NCI-H1092 (cell line): ENCODE measurements around the gene ESR2.
A peak's percentile ranks its signal among the peaks of the same experiment; 100 is the strongest.
"Not testable (repeated sequence)": the region's sequence is repeated elsewhere in the genome, so short reads cannot be mapped to it uniquely, and the experiment has no call there.

ENCODE experiments used
- DNase-seq: peaks from one replicate; lab custom pipeline; 2025; lab: John Stamatoyannopoulos, UW

Gene ESR2

DNA sequence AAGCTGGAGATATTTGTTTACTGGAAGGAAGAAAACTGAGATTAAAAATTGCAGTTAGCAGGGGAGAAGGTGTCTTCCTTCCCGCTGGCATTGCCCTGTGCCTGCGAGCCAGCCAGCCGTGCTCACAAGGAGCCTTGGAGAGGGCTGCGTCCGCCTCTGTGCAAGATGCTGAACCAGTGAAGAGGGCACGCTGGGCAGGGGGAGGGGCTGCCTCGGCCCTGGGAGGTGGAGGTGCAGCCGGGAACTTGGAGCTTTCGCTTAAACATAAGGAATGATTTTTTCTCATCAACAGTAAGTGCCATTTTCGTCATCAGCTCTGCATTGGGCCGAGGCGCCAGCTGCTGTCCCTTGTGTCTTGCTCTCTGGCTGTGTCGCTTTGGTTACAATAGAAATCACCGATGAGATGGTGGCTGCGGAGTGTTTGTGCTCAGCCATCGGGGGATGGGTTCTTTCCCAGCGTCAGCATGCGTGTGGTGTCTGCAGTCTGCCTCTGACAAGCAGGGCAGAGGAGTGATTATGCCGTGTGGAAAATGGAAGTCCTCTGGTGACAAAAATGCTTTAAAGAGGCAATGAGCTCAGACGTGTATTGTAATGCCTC, 97.3 kb downstream of the ESR2 start:
- DNase-seq = peak; percentile 77

DNA sequence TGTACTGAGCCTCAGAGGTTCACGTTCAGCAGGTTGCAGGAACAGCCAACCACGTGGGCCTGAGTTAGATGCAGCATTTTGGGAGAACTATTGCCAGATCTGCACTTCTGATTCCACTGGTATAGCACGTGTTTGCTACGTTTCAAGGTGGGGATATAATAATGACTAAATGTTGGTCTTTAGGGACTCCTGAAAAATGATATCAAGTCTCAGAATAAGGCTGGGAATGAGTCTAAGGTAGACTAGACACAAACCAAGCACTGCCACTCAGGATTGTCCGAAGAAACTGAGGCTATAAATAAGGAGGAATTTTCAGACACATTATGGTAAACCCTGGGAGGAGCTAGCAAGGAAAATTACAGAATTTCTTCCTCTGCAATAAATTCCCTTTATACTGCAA, 98.1 kb downstream of the ESR2 start:
- no peak for DNase-seq

DNA sequence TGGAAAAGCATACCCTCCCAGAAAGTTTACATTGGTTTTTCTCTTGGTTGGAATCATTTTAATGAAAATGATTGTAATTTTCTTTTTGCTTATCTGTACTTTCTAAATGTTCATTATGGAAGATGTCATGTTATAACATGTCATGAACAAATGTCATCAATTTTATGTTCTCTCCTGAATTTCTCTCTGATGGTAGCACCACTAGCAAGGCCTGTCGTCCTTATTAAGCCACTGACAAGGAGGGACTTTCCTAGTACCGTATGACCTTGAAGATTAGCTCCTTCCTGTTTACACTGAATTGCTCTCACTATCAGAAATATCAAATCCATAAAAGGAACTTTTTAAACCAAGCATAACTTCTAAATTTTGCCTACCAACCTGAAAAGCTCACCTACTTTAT, 99.0 kb downstream of the ESR2 start:
- no peak for DNase-seq

DNA sequence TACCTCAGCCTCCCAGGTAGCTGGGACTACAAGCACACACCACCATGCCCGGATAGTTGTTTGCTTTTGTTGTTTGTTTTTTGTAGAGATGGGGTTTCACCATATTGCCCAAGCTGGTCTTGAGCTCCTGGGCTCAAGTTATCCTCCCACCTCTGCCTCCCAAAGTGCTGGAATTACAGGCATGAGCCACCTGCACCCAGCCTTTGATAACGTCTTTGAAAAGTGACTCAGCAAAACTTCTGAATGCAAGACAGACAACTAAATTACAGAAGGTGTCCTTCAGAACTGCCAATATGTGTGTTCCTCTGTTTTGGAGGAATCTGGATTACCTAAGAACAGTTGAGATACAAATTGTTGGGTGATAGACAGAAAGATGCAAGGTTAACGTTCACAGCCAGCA, 99.8 kb downstream of the ESR2 start:
- DNase-seq = no peak

DNA sequence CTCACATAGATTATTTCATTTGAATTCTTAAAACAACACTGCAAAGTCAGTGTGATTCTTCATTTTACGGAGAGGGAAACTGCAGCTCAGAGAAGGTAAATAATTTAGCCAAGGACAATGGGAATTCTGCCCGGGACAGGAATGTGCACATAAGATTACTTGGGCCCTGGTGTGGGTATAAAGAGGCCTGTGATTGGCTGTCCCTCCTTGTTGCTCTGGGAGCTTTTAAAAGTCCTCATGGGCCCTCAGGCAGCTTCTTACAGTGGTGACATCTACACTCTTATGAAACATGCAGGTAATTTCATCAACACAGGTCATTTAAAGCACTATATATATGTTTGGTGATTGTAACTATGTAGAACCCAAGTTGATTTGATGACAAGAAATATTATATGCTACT, 100.3 kb downstream of the ESR2 start:
- DNase-seq = no peak

DNA sequence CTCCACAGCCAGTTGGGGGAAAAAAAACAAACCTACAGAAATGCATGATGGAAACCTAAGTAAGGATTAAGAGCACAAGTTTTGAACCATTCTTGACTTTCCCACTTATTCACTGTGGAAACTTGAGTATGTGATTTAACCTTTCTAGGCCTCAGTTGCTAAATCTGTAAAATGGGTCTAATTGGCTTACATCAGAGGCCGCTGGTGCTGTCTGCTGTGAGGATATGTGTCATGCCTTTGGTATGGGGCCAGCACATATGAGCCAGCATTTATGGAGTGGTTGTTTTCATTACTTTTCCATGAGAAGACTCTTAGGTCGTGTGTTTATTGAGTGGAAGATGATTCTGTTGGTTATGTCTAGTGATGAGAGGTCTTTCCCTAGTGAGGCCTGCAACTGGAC, 102.4 kb downstream of the ESR2 start:
- no peak for DNase-seq

DNA sequence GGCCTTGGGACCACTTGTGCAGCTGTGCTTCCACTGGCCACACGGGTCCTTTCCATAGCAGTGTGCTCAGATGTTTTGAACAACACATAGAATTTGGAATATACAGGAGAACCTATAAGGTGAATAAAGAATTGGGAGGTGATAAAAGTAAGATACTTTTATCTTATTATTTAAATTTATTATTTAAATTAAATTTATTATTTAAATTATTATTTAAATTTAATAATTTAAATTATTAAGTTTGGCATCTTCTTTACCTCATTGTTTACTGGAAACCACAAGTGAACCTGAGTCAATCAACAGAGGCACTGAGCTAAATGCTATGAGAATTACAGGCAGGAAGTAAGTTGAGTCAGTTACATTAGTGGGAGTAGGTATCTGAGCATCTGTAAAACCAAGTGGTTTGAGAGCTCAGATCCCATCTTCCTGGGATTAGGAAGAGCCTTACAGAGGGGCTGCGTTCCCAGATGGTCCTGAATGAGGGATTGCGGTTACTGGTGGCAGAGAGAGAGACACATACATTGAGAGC, 103.1 kb downstream of the ESR2 start:
- no peak for DNase-seq

DNA sequence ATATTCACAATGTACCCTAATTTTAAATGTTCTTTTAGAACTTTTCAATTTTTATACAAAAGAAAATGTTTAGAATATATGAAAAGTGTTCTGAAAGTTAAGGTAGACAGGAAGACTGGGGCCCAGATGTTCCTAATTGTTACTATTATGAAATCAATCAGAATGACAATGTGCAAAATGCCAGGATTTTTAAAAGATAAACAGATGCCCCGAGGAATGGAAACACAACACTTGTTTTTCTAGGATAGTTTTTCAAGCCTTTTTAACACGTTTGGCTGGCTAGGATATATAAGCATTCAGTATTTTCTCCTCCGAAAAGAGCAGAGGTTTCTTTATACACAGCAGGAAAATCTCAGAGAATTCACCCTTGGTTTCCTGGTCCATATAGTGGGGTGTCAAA, 106.8 kb downstream of the ESR2 start:
- no peak for DNase-seq

DNA sequence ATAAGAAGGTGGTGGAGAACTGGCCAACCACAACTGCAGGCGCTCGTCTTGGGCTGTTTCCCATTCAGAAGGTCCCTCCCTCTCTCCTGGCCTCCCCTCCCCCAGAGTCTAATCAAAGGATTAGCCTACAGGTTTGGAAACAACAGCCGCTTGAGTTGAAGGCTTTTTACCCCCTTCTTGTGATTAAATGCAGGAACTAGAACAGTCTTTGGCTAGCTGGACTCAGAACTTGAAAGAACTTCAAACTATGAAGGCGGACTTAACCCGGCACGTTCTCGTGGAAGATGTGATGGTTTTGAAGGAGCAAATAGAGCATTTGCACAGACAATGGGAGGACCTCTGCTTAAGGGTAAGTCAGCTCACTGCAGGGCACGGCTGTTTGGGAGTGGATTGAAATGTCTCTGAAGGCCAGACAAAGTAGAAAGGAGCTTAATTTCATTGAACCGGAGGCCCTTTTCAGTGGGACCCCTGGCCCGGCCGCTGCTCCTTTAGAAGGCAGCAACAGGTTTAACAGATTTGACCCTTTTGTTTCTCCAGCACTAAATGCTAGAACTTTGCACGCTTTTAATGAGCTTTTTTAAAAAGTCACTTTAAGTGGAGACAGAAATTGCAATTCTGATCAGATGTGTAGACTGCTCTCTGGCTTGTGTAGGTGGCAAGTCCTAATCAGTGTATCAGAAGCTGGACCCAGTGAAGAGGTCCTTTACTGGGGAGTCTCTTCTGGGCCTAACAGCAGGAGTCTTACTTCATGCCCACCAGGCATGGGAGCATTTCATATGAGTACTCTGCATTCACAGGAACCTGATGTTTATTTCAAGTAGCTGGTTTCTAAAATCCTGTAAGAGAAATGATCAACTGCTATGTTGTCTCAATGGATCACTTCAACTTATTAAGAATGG, 107.7 kb downstream of the ESR2 start:
- DNase-seq = no peak

DNA sequence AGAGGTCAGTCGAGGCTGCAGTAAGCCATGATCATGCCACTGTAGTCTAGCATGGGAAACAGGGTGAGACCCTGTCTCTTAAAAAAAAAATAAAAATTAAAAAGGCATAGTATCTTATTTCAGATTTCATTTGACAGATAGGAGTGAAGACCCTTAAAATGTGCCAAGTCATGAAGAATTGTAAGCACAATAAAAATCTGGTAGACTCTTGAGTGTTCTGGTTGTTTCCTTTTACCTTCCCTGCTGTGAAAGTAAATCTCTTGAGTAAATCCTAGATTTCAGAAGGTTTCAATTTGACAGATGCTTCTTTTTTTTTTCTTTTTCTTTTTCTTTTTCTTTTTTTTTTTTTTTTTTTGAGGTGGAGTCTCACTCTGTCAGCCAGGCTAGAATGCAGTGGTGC, 109.0 kb downstream of the ESR2 start:
- no peak for DNase-seq

DNA sequence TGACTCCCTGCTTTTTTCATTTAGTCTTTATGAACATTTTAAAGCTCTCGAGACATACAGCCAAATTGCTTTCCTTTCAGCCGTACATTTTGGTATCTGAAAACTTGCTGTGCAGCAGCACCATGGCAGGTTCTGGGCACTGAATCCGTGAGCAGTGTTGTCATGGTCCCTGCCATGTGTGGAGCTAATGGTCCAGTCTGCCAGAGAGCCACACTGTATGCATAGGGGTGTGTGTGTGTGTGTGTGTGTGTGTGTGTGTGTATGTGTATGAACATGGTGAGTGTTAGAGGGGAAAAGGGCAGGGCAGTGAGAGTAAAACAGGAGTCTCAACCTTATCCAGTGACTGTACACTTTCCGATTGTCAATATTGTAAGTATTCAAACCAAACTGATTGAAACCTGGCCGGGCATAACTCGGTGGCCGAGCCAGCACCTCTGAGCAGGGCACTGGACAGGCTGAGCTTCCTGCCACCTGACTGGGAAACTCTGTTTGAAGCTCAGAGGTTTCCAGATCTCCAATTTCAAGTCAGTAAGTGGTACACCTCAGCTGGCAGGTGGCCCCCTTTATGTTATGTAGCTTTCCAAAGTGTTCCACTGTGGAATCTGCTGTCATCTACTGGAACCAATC, 110.0 kb downstream of the ESR2 start:
- DNase-seq = no peak

DNA sequence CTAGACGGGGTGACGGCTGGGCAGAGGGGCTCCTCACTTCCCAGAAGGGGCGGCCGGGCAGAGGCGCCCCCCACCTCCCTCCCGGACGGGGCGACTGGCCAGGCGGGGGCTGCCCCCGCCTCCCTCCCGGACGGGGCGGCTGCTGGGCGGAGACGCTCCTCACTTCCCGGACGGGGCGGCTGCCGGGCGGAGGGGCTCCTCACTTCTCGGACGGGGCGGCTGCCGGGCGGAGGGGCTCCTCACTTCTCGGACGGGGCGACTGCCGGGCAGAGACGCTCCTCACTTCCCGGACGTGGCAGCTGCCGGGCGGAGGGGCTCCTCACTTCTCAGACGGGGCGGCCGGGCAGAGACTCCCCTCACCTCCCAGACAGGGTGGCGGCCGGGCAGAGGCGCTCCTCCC, 111.3 kb downstream of the ESR2 start:
- not testable (repeated sequence) for DNase-seq

DNA sequence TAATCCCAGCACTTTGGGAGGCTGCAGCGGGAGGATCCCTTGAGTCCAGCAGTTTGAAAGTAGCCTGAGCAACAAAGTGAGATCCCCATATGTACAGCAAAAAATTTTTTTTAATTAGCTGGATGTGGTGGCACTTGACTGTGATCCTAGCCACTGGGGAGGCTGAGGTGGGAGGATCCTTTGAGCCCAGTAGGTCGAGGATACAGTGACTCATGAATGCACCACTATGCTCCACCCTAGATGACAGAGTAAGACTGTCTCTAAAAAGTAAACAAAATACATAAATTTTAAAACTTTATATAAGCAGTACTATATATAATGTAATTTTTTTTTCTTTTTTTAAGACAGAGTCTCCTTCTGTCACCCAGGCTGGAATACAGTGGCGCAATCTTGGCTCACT, 115.4 kb downstream of the ESR2 start:
- DNase-seq = no peak

DNA sequence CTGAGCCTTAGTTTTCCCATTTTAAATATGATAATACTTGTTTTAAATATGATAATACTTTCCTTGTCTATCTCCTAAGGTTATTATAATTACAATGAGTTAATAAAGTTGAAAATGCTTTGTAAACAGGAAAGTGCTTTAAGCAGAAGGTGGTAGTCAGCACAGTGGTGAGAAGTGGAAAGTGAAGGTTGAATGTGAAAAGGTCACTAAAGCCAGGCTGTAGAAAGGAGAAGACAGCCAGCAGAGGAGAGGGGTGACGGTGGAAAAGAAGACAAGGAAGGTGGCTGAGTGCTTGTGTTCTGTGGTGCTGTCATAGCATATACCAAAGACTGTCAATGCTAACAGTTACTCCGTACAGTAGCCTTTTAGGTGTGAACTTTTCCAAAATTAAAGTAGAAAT, 117.8 kb downstream of the ESR2 start:
- no peak for DNase-seq

DNA sequence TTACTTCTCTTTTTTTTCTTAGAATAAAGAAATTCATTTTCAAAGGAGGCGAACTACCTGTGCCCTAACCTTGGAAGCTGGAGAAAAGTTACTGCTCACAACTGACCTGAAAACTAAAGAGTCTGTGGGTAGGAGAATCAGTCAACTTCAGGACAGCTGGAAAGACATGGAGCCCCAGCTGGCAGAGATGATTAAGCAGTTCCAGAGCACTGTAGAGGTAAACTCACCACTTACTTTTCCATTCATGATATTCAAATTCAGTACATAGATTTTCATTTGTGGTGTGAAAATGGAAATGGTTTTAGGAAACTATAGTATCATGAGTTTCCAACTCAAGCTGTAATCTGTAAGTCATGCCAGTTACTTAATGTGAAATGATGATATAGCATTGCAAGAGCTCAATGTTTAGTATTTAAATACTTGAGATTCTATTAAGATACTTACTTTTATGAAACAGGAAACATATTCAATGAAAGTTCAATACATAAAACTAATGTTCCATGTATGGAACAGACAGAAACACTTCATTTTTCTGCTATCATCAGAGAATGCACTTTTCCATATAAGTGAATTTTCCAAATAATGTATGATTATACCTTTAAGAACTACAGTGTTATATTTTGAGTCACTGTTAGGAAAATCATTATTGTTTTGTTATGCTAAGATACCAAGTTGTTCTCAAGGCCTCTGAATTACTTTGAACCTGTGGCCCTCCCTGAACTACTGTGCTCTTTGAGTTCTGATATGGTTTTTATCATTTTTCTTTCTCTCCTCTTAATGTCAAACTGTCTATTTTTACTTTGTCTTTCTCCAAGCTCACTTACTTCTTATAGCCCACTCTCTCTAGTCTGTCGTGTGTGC, 119.0 kb downstream of the ESR2 start:
- DNase-seq = no peak

DNA sequence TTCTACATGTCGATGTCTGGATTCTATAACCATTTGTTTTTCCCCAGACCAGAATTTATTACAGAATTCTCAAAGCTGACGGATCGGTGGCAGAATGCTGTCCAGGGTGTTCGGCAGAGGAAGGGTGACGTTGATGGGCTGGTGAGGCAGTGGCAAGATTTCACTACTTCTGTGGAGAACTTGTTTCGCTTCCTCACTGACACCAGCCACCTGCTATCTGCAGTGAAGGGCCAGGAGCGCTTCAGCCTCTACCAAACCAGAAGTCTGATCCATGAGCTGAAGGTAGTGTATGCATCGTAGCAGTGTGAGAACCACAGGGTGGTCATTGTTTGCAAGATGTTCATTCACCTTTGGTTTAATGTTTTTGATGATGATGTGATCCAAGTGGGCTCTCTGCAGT, 124.0 kb downstream of the ESR2 start:
- no peak for DNase-seq

DNA sequence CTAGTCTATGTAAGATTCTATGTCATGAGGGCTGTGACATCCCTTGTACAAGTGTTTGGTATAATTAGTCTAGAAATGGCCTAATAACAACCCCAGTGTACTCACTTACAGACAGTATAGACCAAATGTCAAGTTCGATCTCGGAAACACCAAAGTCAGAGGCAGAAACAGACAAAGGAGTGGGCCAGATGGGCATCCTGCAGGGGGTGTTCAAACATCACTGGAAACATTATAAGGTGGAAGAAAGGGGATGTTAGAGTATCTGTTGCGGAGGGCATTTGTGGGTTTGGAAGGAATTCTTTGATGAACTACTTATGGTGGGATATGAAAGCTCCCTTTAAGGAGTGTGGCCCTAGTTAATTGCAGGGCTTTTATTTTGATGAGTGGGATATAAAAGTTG, 134.6 kb downstream of the ESR2 start:
- no peak for DNase-seq

DNA sequence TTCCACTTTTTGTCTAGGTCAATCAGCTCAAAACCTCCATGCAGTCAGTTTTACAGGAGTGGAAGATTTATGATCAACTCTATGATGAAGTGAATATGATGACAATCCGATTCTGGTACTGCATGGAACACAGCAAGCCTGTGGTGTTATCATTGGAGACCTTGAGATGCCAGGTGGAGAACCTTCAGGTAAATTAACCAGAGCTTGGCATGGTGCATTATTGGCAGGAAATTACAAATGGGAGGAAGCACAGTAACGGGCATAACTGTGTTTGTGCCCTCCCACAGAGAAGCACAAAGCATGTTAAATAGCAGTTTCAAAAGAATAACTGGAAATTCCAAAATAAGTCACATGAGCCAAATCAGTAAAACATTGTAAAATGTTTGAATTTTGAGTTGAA, 135.6 kb downstream of the ESR2 start:
- no peak for DNase-seq

DNA sequence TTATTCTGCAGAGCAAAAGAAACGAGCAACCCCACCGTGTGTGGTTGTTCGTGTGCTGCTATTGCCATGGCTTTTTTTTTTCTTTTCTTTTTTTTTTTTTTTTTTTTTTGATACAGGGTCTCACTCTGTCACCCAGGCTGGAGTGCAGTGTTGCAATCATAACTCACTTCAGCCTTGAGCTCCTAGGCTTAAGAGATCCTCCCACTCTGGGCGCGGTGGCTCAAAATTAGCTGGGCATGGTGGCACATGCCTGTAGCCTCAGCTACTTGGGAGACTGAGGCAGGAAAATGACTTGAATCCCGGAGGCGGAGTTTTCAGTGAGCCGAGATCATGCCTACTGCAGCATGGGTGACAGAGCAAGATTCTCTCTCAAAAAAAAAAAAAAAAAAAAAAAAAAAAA, 144.2 kb downstream of the ESR2 start:
- no peak for DNase-seq

DNA sequence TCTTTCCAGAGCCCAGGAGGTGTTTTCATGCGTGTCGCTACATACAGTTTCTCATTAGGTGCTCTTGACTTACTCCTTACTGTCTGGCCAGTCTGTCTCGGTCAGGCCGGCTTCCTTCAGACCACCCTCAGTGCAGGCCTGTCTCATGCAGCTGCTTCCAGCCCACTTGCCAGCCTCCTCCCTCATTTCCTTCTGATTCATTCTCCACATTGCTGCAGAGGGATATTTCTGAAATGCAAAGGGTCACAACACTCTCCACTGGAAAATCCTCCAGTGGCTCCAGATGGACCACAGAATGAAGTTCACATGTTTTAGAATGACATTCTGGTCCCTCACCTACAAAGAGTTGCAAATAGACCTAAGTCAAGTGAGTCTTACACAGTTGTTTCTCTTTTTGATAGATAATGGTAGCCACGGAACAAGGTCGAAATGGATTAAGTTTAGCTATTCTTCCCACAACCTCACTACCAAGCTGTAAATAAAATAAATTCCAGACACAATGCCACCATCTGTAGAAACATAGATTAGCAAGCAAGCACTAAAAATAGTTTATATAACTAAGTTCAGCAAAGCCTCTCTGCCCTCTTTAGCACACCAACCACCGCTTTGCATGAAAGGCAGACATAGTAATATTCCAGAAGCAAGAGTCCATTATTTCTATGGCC, 146.9 kb downstream of the ESR2 start:
- DNase-seq = no peak

DNA sequence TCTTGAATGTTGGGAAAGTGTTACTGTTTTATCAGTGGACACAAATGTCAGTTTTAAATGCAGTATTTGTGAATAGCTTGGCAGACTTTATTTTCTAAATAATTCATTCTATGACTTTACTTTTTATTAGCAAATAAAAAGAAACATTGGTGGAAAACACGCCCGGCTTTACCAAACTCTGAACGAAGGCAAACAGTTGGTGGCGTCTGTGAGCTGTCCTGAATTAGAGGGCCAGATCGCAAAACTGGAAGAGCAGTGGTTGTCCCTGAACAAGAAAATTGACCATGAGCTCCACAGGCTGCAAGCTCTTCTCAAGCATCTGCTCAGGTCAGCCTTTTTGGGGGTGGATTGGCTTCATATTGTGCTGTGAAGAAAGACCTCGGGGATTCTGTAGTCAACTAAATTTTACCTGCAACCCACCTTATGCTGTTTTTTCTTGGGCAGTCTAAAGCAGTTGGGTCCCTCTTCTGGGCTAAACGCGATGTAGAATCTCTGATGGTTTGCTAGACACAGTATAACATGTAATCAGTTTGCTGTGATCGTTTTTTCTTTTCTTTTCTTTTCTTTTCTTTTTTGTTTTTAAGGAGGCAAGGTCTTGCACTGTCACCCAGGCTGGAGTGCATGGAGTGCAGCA, 156.4 kb downstream of the ESR2 start:
- no peak for DNase-seq
